IMR-90 (cell line): ENCODE results near the gene CABP7. TPM values are rescaled to one million over a fixed set of nuclear protein-coding genes. Genes with fewer than 3 reads are reported as not detected.

Experiments used
- ATAC-seq: fragments of 200-7000 bp; cut with Tn5 transposase; 2 replicates; pipeline ENCODE4 v1.9.1; 2020; ENCODE audit warnings: low read depth, mild to moderate bottlenecking, moderate library complexity
- BruUV-seq: library from RNA; stranded (reverse); fragments of 400-500 nt; replicated peaks from 2 replicates; lab custom pipeline; 2021; lab: Mats Ljungman, UMichigan
- CTCF ChIA-PET: fragments of 300-600 bp; formaldehyde crosslinking; extraction: SDS; loops from one replicate; lab custom pipeline; 2021; ENCODE audit warnings: antibody characterized with exemption; lab: Yijun Ruan, JAX
- POLR2A ChIA-PET: fragments of 300-600 bp; sonication (Branson Sonifier 250); formaldehyde crosslinking; loops from one replicate; lab custom pipeline; 2022; ENCODE audit warnings: antibody characterized with exemption; ENCODE audit not compliant: unreplicated experiment; lab: Charles Lee
- DNase-seq: peaks from one replicate; pipeline ENCODE4 v3.0.0; 2013
- H2AFZ ChIP-seq: replicated peaks from 2 replicates; pipeline ENCODE3; 2013; ENCODE audit warnings: low read length, mild to moderate bottlenecking; ENCODE audit not compliant: poor library complexity
- H2AK5ac ChIP-seq: 2 replicates; pipeline ENCODE4 v1.6.1; 2013; ENCODE audit warnings: low read depth, low read length, inconsistent platforms
- H2AK9ac ChIP-seq: replicated peaks from 2 replicates; pipeline ENCODE3; 2013; ENCODE audit warnings: mild to moderate bottlenecking, low read depth, low read length, moderate library complexity; ENCODE audit not compliant: poor library complexity
- H2BK120ac ChIP-seq: 2 replicates; pipeline ENCODE4 v1.6.1; 2013; ENCODE audit warnings: low read depth, low read length, inconsistent platforms
- H2BK15ac ChIP-seq: 3 replicates; pipeline ENCODE4 v1.6.1; 2013; ENCODE audit warnings: low read depth, low read length, inconsistent platforms
- H2BK20ac ChIP-seq: 2 replicates; pipeline ENCODE4 v1.6.1; 2013; ENCODE audit warnings: low read depth, mild to moderate bottlenecking, inconsistent platforms, low read length, moderate library complexity
- H2BK5ac ChIP-seq: 2 replicates; pipeline ENCODE4 v1.6.1; 2013; ENCODE audit warnings: mild to moderate bottlenecking, low read depth, low read length, inconsistent platforms; ENCODE audit not compliant: poor library complexity, severe bottlenecking
- H3K14ac ChIP-seq: replicated peaks from 2 replicates; pipeline ENCODE4 v1.6.1; 2013; ENCODE audit warnings: low read depth, low read length, inconsistent platforms
- H3K18ac ChIP-seq: 2 replicates; pipeline ENCODE4 v1.6.1; 2013; ENCODE audit warnings: low read depth, low read length, control low read depth
- H3K23ac ChIP-seq: 2 replicates; pipeline ENCODE4 v1.6.1; 2013; ENCODE audit warnings: low read depth, low read length, inconsistent platforms
- H3K27ac ChIP-seq: 2 replicates; pipeline ENCODE4 v1.5.1; 2013; ENCODE audit warnings: mild to moderate bottlenecking, control low read depth, low read length; ENCODE audit not compliant: insufficient read depth
- H3K27me3 ChIP-seq: 2 replicates; pipeline ENCODE4 v1.6.1; 2013; ENCODE audit warnings: low read length; ENCODE audit not compliant: control insufficient read depth, insufficient read depth
- H3K36me3 ChIP-seq: 2 replicates; pipeline ENCODE4 v1.6.1; 2013; ENCODE audit warnings: low read length, mixed read lengths; ENCODE audit not compliant: control insufficient read depth, insufficient read depth
- H3K4ac ChIP-seq: 2 replicates; pipeline ENCODE4 v1.6.1; 2013; ENCODE audit warnings: low read depth, low read length, inconsistent platforms
- H3K4me1 ChIP-seq: 2 replicates; pipeline ENCODE4 v1.6.1; 2013; ENCODE audit warnings: low read length, mixed read lengths; ENCODE audit not compliant: control insufficient read depth, insufficient read depth
- H3K4me2 ChIP-seq: 2 replicates; pipeline ENCODE4 v1.6.1; 2013; ENCODE audit warnings: low read depth, mild to moderate bottlenecking, control low read depth, low read length, moderate library complexity
- H3K4me3 ChIP-seq: 2 replicates; pipeline ENCODE4 v1.5.1; 2013; ENCODE audit warnings: low read depth, mild to moderate bottlenecking, control low read depth, low read length, moderate library complexity; ENCODE audit not compliant: insufficient read depth
- H3K56ac ChIP-seq: 2 replicates; pipeline ENCODE4 v1.6.1; 2013; ENCODE audit warnings: low read length, inconsistent platforms; ENCODE audit not compliant: insufficient read depth; ENCODE audit errors: extremely low read depth
- H3K79me1 ChIP-seq, 2 experiments: 2 replicates each; pipeline ENCODE4 v1.6.1; 2013; ENCODE audit warnings: low read length in 2 of 2, inconsistent platforms in 1 of 2, low read depth in 1 of 2
- H3K9ac ChIP-seq: 2 replicates; pipeline ENCODE4 v1.6.1; 2013; ENCODE audit warnings: low read depth, low read length, control low read depth
- H3K9me1 ChIP-seq: 2 replicates; pipeline ENCODE4 v1.6.1; 2013; ENCODE audit warnings: low read length, inconsistent platforms; ENCODE audit not compliant: insufficient read depth
- H3K9me3 ChIP-seq: 2 replicates; pipeline ENCODE4 v1.6.1; 2013; ENCODE audit warnings: low read length; ENCODE audit not compliant: control insufficient read depth, insufficient read depth
- H4K20me1 ChIP-seq: 2 replicates; pipeline ENCODE4 v1.6.1; 2013; ENCODE audit warnings: low read length, inconsistent platforms; ENCODE audit not compliant: insufficient read depth
- H4K5ac ChIP-seq: 2 replicates; pipeline ENCODE4 v1.6.1; 2013; ENCODE audit warnings: mild to moderate bottlenecking, low read depth, low read length, control low read depth
- H4K8ac ChIP-seq, 2 experiments: 2 replicates each; pipeline ENCODE4 v1.6.1; 2013; ENCODE audit warnings: low read depth in 2 of 2, low read length in 2 of 2, control low read depth in 1 of 2, inconsistent platforms in 1 of 2
- H4K91ac ChIP-seq: 2 replicates; pipeline ENCODE4 v1.6.1; 2013; ENCODE audit warnings: low read depth, low read length, inconsistent platforms; ENCODE audit not compliant: insufficient read depth
- BHLHE40 ChIP-seq: fragments of 150-350 bp; IDR thresholded peaks from 2 replicates; pipeline ENCODE4 v1.6.1; 2016; ENCODE audit warnings: mild to moderate bottlenecking, low read depth, low read length
- CEBPB ChIP-seq: IDR thresholded peaks from 2 replicates; pipeline ENCODE4 v1.6.1; 2012; ENCODE audit warnings: low read depth, low read length, improper control_type of control experiment
- CHD1 ChIP-seq: IDR thresholded peaks from 2 replicates; pipeline ENCODE4 v1.6.1; 2012; ENCODE audit warnings: low read depth, low read length, improper control_type of control experiment
- CTCF ChIP-seq: conservative IDR thresholded peaks from 2 replicates; pipeline ENCODE4 v1.5.1; 2012; ENCODE audit warnings: mild to moderate bottlenecking, low read depth, low read length, improper control_type of control experiment
- ELK1 ChIP-seq: fragments of 150-350 bp; IDR thresholded peaks from 2 replicates; pipeline ENCODE4 v1.6.1; 2016; ENCODE audit warnings: low read depth, mild to moderate bottlenecking, low read length, moderate library complexity, borderline replicate concordance
- FOS ChIP-seq: fragments of 150-350 bp; IDR thresholded peaks from 2 replicates; pipeline ENCODE4 v1.6.1; 2016; ENCODE audit warnings: low read depth, low read length
- MAFK ChIP-seq: IDR thresholded peaks from 2 replicates; pipeline ENCODE4 v1.6.1; 2012; ENCODE audit warnings: low read depth, low read length, improper control_type of control experiment
- MAZ ChIP-seq: IDR thresholded peaks from 2 replicates; pipeline ENCODE4 v1.6.1; 2012; ENCODE audit warnings: low read depth, mild to moderate bottlenecking, low read length, improper control_type of control experiment, moderate library complexity, borderline replicate concordance
- MXI1 ChIP-seq: IDR thresholded peaks from 2 replicates; pipeline ENCODE4 v1.6.1; 2012; ENCODE audit warnings: low read depth, mild to moderate bottlenecking, low read length, moderate library complexity, borderline replicate concordance
- NFE2L2 ChIP-seq: fragments of 150-350 bp; IDR thresholded peaks from 2 replicates; pipeline ENCODE4 v1.6.1; 2016; ENCODE audit warnings: low read depth, mild to moderate bottlenecking, low read length
- POLR2A ChIP-seq: IDR thresholded peaks from 2 replicates; pipeline ENCODE4 v1.6.1; 2012; ENCODE audit warnings: mild to moderate bottlenecking, low read depth, low read length
- RAD21 ChIP-seq: IDR thresholded peaks from 2 replicates; pipeline ENCODE4 v1.6.1; 2012; ENCODE audit warnings: low read length, improper control_type of control experiment
- RCOR1 ChIP-seq: IDR thresholded peaks from 2 replicates; pipeline ENCODE4 v1.6.1; 2012; ENCODE audit warnings: mild to moderate bottlenecking, low read length, improper control_type of control experiment; ENCODE audit not compliant: insufficient replicate concordance
- RFX5 ChIP-seq: IDR thresholded peaks from 2 replicates; pipeline ENCODE4 v1.8.0; 2012; ENCODE audit warnings: low read depth, mild to moderate bottlenecking, low read length, moderate library complexity
- SMC3 ChIP-seq: fragments of 150-350 bp; IDR thresholded peaks from 2 replicates; pipeline ENCODE4 v1.6.1; 2016; ENCODE audit warnings: low read depth, mild to moderate bottlenecking, antibody characterized with exemption, low read length, moderate library complexity
- USF2 ChIP-seq: fragments of 150-350 bp; IDR thresholded peaks from 2 replicates; pipeline ENCODE4 v1.6.1; 2017; ENCODE audit warnings: mild to moderate bottlenecking, antibody characterized with exemption, low read length, low read depth
- WGBS, 2 experiments: methylation state at CpG; one replicate each; pipeline versions ENCODE4 v1.1.5 to v1.1.7; 2013; ENCODE audit warnings: missing lambda C conversion rate in 2 of 2; ENCODE audit not compliant: insufficient read length in 1 of 2; ENCODE audit errors: extremely low coverage in 2 of 2; 5-methylcytosine and 5-hydroxymethylcytosine counted together
- dilution Hi-C: fragments of 300-500 bp; cut with HindIII; formaldehyde crosslinking; loops from one replicate; pipeline ENCODE4 v1.14.3; 2018; ENCODE audit warnings: low sequenced_read_pairs; ENCODE audit not compliant: unreplicated experiment
- in situ Hi-C: fragments of 300-500 bp; cut with MboI; formaldehyde crosslinking; loops from 3 replicates; pipeline ENCODE4 v1.14.3; 2019; ENCODE audit warnings: low sequenced_read_pairs, inconsistent platforms, mixed read lengths
- intact Hi-C: fragments of 100-400 bp; cut with micrococcal nuclease; formaldehyde crosslinking; loops from 2 replicates; pipeline ENCODE4 v1.10.0; 2022
- polyA plus RNA-seq, 3 experiments: library from polyadenylated mRNA; depleted of rRNA; stranded (reverse); fragments of >200 nt; gene quantifications; 2 replicates each; pipeline ENCODE4 v1.2.3, GENCODE V29; 2012; ENCODE audit warnings: low replicate concordance in 1 of 3
- total RNA-seq: library from RNA; depleted of rRNA; stranded (reverse); fragments of >200 nt; gene quantifications from 2 replicates; pipeline ENCODE4 v1.2.3, GENCODE V29; 2012

Gene CABP7
- total and polyA plus RNA-seq, 2 of the 4 experiments (the other 2 are of a cell fraction), result under 0.01 to 0.03 TPM

GRCh38 chr22:29726106-29726505 lies 6.3 kb downstream of the CABP7 start:
- H3K27ac ChIP-seq, result no peak overlapping the region
- no peaks in the 10 kb centered on the region for H3K9me3 ChIP-seq
- WGBS, 2 experiments, result 82% methylated on average over 3 of the region's 7 CpGs; no CpG with 5 or more reads in 1 of the 2 experiments
- ChIA-PET CTCF (no interaction called here), POLR2A (no interaction called here)
- no peak overlapping the region for H2AK9ac ChIP-seq
- peaks cover 43% of the 10 kb centered on the region for H3K27me3 ChIP-seq
- H3K18ac ChIP-seq, result no peak overlapping the region
- no peak overlapping the region for H3K14ac ChIP-seq
- no peak overlapping the region for H4K8ac ChIP-seq
- ATAC-seq (no peak), DNase-seq (no peak)
- H2BK20ac ChIP-seq, result no peak overlapping the region
- H2AFZ ChIP-seq, result no peak overlapping the region
- intact Hi-C loops, result no loop called here
- no peak overlapping the region for H2BK5ac ChIP-seq
- H3K56ac ChIP-seq, result no peak overlapping the region
- dilution Hi-C loops, result no loop called here
- H2BK15ac ChIP-seq, result no peak overlapping the region
- no TSS peak for BruUV-seq
- no peak overlapping the region for H3K4ac ChIP-seq
- H3K4me2 ChIP-seq, result no peak overlapping the region
- no peak overlapping the region for H3K9ac ChIP-seq
- no peaks in the 10 kb centered on the region for H3K79me1 ChIP-seq
- no peak overlapping the region for H4K91ac ChIP-seq
- no peaks in the 10 kb centered on the region; the same call in 1 of the 2 replicates for H3K4me1 ChIP-seq
- peaks cover 2% of the 10 kb centered on the region; the same call in 1 of the 2 replicates for H3K36me3 ChIP-seq
- TF ChIP-seq MXI1 (no peak), RFX5 (no peak), USF2 (no peak), MAZ (no peak), CHD1 (no peak), CTCF (no peak), FOS (no peak), BHLHE40 (no peak), POLR2A (no peak), RAD21 (no peak), CEBPB (no peak), MAFK (no peak), NFE2L2 (no peak), RCOR1 (no peak), ELK1 (no peak), SMC3 (no peak)
- H2AK5ac ChIP-seq, result no peak overlapping the region
- H3K23ac ChIP-seq, result no peak overlapping the region
- peaks cover 3% of the 10 kb centered on the region for H4K20me1 ChIP-seq
- H3K4me3 ChIP-seq, result no peak overlapping the region
- H2BK120ac ChIP-seq, result no peak overlapping the region
- no peak overlapping the region for H4K5ac ChIP-seq
- no peaks in the 10 kb centered on the region for H3K9me1 ChIP-seq
- in situ Hi-C loops, result no loop called here
